Dendritic cell treated with granulocyte-macrophage colony-stimulating factor and Interleukin-4, amounts not matched to agents 40 ng/mL and 50 ng/mL, for 4 days (primary cell): Measurements from ENCODE around the gene PLA2G10.
"Not testable (repeated sequence)": the region's sequence is repeated elsewhere in the genome, so short reads cannot be mapped to it uniquely, and the experiment has no call there.

ENCODE experiments used
- H3K27ac Mint-ChIP-seq: one replicate; pipeline ENCODE4 v1.8.0; 2022; ENCODE audit warnings: mild to moderate bottlenecking, mixed read lengths
- H3K27me3 Mint-ChIP-seq: one replicate; pipeline ENCODE4 v1.8.0; 2022; ENCODE audit warnings: mild to moderate bottlenecking, mixed read lengths
- H3K36me3 Mint-ChIP-seq: one replicate; pipeline ENCODE4 v1.8.0; 2022; ENCODE audit warnings: low read depth, mixed read lengths
- H3K4me1 Mint-ChIP-seq: one replicate; pipeline ENCODE4 v1.8.0; 2022; ENCODE audit warnings: low read depth, mixed read lengths
- H3K4me3 Mint-ChIP-seq: one replicate; pipeline ENCODE4 v1.8.0; 2022; ENCODE audit warnings: mild to moderate bottlenecking, moderate library complexity, mixed read lengths
- H3K9me3 Mint-ChIP-seq: one replicate; pipeline ENCODE4 v1.8.0; 2022; ENCODE audit warnings: mixed read lengths
- intact Hi-C: fragments of 100-400 bp; cut with micrococcal nuclease; formaldehyde crosslinking; loops from one replicate; pipeline ENCODE4 v1.15.0; 2022

Gene PLA2G10

GRCh38 chr16:14677627-14678026, 16.5 kb downstream of the PLA2G10 start:
- Mint-ChIP-seq H3K27me3 (no peaks in the 10 kb centered on the region), H3K36me3 (no peaks in the 10 kb centered on the region), H3K9me3 (no peaks in the 10 kb centered on the region), H3K4me3 (no peak overlapping the region), H3K27ac (no peak overlapping the region), H3K4me1 (no peaks in the 10 kb centered on the region)
- intact Hi-C loops = no loop called here

- H3K4me3 Mint-ChIP-seq = no peak overlapping the region
These were observed 17.5 kb downstream of the PLA2G10 start for GRCh38 chr16:14676633-14677032.

GRCh38 chr16:14672403-14672971, 21.6 kb downstream of the PLA2G10 start:
- no peak overlapping the region for H3K27ac Mint-ChIP-seq
- no peaks in the 10 kb centered on the region for H3K4me1 Mint-ChIP-seq
- intact Hi-C loops = no loop called here
- no peaks in the 10 kb centered on the region for H3K9me3 Mint-ChIP-seq
- H3K4me3 Mint-ChIP-seq = no peak overlapping the region
- no peaks in the 10 kb centered on the region for H3K27me3 Mint-ChIP-seq
- H3K36me3 Mint-ChIP-seq = peaks cover 23% of the 10 kb centered on the region

More at GRCh38 chr16:14676633-14677032, 17.5 kb downstream of the PLA2G10 start:
- Mint-ChIP-seq H3K9me3 (no peaks in the 10 kb centered on the region), H3K27ac (no peak overlapping the region), H3K27me3 (no peaks in the 10 kb centered on the region), H3K36me3 (no peaks in the 10 kb centered on the region), H3K4me1 (no peaks in the 10 kb centered on the region)
- intact Hi-C loops = no loop called here

GRCh38 chr16:14669776-14670175, 24.3 kb downstream of the PLA2G10 start:
- H3K9me3 Mint-ChIP-seq = no peaks in the 10 kb centered on the region
- intact Hi-C loops = no loop called here
- H3K36me3 Mint-ChIP-seq = peaks cover 50% of the 10 kb centered on the region
- H3K27ac Mint-ChIP-seq = no peak overlapping the region
- H3K4me3 Mint-ChIP-seq = no peak overlapping the region
- no peaks in the 10 kb centered on the region for H3K4me1 Mint-ChIP-seq
- no peaks in the 10 kb centered on the region for H3K27me3 Mint-ChIP-seq

GRCh38 chr16:14668556-14669223, 25.4 kb downstream of the PLA2G10 start:
- Mint-ChIP-seq H3K9me3 (no peaks in the 10 kb centered on the region), H3K4me1 (no peaks in the 10 kb centered on the region), H3K36me3 (peaks cover 61% of the 10 kb centered on the region), H3K4me3 (no peak overlapping the region), H3K27me3 (no peaks in the 10 kb centered on the region), H3K27ac (no peak overlapping the region)
- intact Hi-C loops = no loop called here

- Mint-ChIP-seq H3K27ac (no peak overlapping the region), H3K36me3 (peaks cover 72% of the 10 kb centered on the region), H3K4me1 (no peaks in the 10 kb centered on the region), H3K9me3 (no peaks in the 10 kb centered on the region), H3K27me3 (no peaks in the 10 kb centered on the region), H3K4me3 (no peak overlapping the region)
- intact Hi-C loops = no loop called here
These were observed 26.5 kb downstream of the PLA2G10 start for GRCh38 chr16:14667347-14668266.

- H3K9me3 Mint-ChIP-seq = no peaks in the 10 kb centered on the region
- peaks cover 90% of the 10 kb centered on the region for H3K36me3 Mint-ChIP-seq
- no peaks in the 10 kb centered on the region for H3K27me3 Mint-ChIP-seq
- H3K4me3 Mint-ChIP-seq = no peak overlapping the region
- H3K4me1 Mint-ChIP-seq = no peaks in the 10 kb centered on the region
- intact Hi-C loops = no loop called here
- H3K27ac Mint-ChIP-seq = no peak overlapping the region
These were observed 36.0 kb downstream of the PLA2G10 start for GRCh38 chr16:14658063-14658462.

- intact Hi-C loops = no loop called here
- Mint-ChIP-seq H3K4me3 (no peak overlapping the region), H3K27me3 (no peaks in the 10 kb centered on the region), H3K4me1 (no peaks in the 10 kb centered on the region), H3K27ac (no peak overlapping the region), H3K9me3 (no peaks in the 10 kb centered on the region), H3K36me3 (peaks cover 96% of the 10 kb centered on the region)
These were observed 41.4 kb downstream of the PLA2G10 start for GRCh38 chr16:14652726-14653125.

- no peak overlapping the region for H3K27ac Mint-ChIP-seq
- peaks cover 96% of the 10 kb centered on the region for H3K36me3 Mint-ChIP-seq
- H3K27me3 Mint-ChIP-seq = no peaks in the 10 kb centered on the region
- H3K9me3 Mint-ChIP-seq = no peaks in the 10 kb centered on the region
- intact Hi-C loops = no loop called here
- no peak overlapping the region for H3K4me3 Mint-ChIP-seq
- no peaks in the 10 kb centered on the region for H3K4me1 Mint-ChIP-seq
These were observed 43.5 kb downstream of the PLA2G10 start for GRCh38 chr16:14650629-14651028.

GRCh38 chr16:14649816-14650215, 44.3 kb downstream of the PLA2G10 start:
- Mint-ChIP-seq H3K9me3 (no peaks in the 10 kb centered on the region), H3K4me3 (no peak overlapping the region), H3K4me1 (no peaks in the 10 kb centered on the region), H3K27ac (no peak overlapping the region), H3K36me3 (peaks cover 96% of the 10 kb centered on the region), H3K27me3 (no peaks in the 10 kb centered on the region)
- intact Hi-C loops = no loop called here

- H3K27me3 Mint-ChIP-seq = no peaks in the 10 kb centered on the region
- intact Hi-C loops = no loop called here
- no peaks in the 10 kb centered on the region for H3K9me3 Mint-ChIP-seq
- H3K27ac Mint-ChIP-seq = no peak overlapping the region
- H3K4me3 Mint-ChIP-seq = no peak overlapping the region
- H3K4me1 Mint-ChIP-seq = peaks cover 15% of the 10 kb centered on the region
- H3K36me3 Mint-ChIP-seq = peaks cover 72% of the 10 kb centered on the region
These were observed 52.2 kb downstream of the PLA2G10 start for GRCh38 chr16:14641926-14642325.

- no peak overlapping the region for H3K4me3 Mint-ChIP-seq
- no peak overlapping the region for H3K27ac Mint-ChIP-seq
- H3K27me3 Mint-ChIP-seq = no peaks in the 10 kb centered on the region
- peaks cover 17% of the 10 kb centered on the region for H3K4me1 Mint-ChIP-seq
- intact Hi-C loops = no loop called here
- peaks cover 67% of the 10 kb centered on the region for H3K36me3 Mint-ChIP-seq
- H3K9me3 Mint-ChIP-seq = no peaks in the 10 kb centered on the region
These were observed 52.9 kb downstream of the PLA2G10 start for GRCh38 chr16:14641206-14641605.

GRCh38 chr16:14640538-14640937, 53.6 kb downstream of the PLA2G10 start:
- Mint-ChIP-seq H3K4me1 (peaks cover 22% of the 10 kb centered on the region), H3K9me3 (no peaks in the 10 kb centered on the region), H3K27ac (no peak overlapping the region), H3K27me3 (no peaks in the 10 kb centered on the region), H3K36me3 (peaks cover 65% of the 10 kb centered on the region), H3K4me3 (no peak overlapping the region)
- intact Hi-C loops = no loop called here

- Mint-ChIP-seq H3K36me3 (peaks cover 66% of the 10 kb centered on the region), H3K4me1 (peaks cover 33% of the 10 kb centered on the region)
- H3K4me3 Mint-ChIP-seq, intact Hi-C loops, H3K27ac Mint-ChIP-seq, H3K9me3 Mint-ChIP-seq, H3K27me3 Mint-ChIP-seq: not testable (repeated sequence)
These were observed 57.2 kb downstream of the PLA2G10 start for GRCh38 chr16:14636951-14637240.
